Breast epithelium (tissue), 4 donors: Measurements from ENCODE around the gene HSPBP1. TPM values are rescaled to one million over a fixed set of nuclear protein-coding genes. Genes with fewer than 3 reads are reported as not detected.

Experiments
- DNase-seq, 2 donors: peaks; one replicate each; pipeline ENCODE4 v3.0.0-alpha.2; 2019; ENCODE audit warnings: low spot score in 2 of 2
- H3K27ac ChIP-seq, 2 donors: fragments of 200-600 bp; sonication (generic) in 1 of 2; one replicate each; pipeline ENCODE4 v1.5.1; 2016 to 2019; ENCODE audit warnings: mild to moderate bottlenecking in 1 of 2
- H3K27me3 ChIP-seq, 2 donors: fragments of 200-600 bp; sonication (generic) in 1 of 2; one replicate each; pipeline versions ENCODE4 v1.5.1 to v1.6.0; 2017 to 2019; ENCODE audit warnings: control low read depth in 1 of 2, mild to moderate bottlenecking in 1 of 2
- H3K36me3 ChIP-seq: fragments of 200-600 bp; one replicate; pipeline ENCODE4 v1.5.1; 2019
- H3K4me1 ChIP-seq, 2 donors: fragments of 200-600 bp; sonication (generic); one replicate each; pipeline ENCODE4 v1.5.1; 2016 to 2019; ENCODE audit warnings: control low read depth in 1 of 2
- H3K4me3 ChIP-seq, 3 donors: fragments of 200-600 bp; sonication (generic); 1 replicate in 2 of 3; 2 replicates in 1 of 3; pipeline ENCODE4 v1.5.1; 2016 to 2019; ENCODE audit warnings: mild to moderate bottlenecking in 3 of 3, moderate library complexity in 2 of 3
- H3K9me3 ChIP-seq, 2 donors: fragments of 200-600 bp; sonication (generic) in 1 of 2; one replicate each; pipeline ENCODE4 v1.5.1; 2016 to 2019; ENCODE audit warnings: control low read depth in 1 of 2
- POLR2A ChIP-seq: fragments of 450-650 bp; IDR thresholded peaks from one replicate; pipeline ENCODE4 v1.6.1; 2016; ENCODE audit warnings: antibody characterized with exemption, mild to moderate bottlenecking, moderate library complexity
- POLR2AphosphoS5 ChIP-seq, 3 donors: sonication (generic); formaldehyde crosslinking; IDR thresholded peaks; one replicate each; pipeline ENCODE4 v1.6.1; 2017; ENCODE audit warnings: antibody characterized with exemption in 3 of 3
- intact Hi-C: fragments of 100-400 bp; cut with DNase I; formaldehyde crosslinking; loops from one replicate; pipeline ENCODE4 v1.15.1; 2023; ENCODE audit warnings: low total_unique reads
- total RNA-seq, 3 donors: library from RNA; depleted of rRNA; stranded (reverse); fragments of >200 nt; gene quantifications; one replicate each; pipeline ENCODE4 v1.1.0, GENCODE V29; 2016
- TF ChIP-seq, protein P1 (sequence below), 3 donors: fragments of 450-650 bp; IDR thresholded peaks; one replicate each; pipeline ENCODE4 v1.5.1; 2016 to 2017; ENCODE audit warnings: antibody characterized with exemption in 3 of 3, mild to moderate bottlenecking in 3 of 3, moderate library complexity in 3 of 3

HSPBP1 gene
- total RNA-seq, 3 donors from 2014 or later = 13.3 to 36.1 (median 32.6) TPM

DNA sequence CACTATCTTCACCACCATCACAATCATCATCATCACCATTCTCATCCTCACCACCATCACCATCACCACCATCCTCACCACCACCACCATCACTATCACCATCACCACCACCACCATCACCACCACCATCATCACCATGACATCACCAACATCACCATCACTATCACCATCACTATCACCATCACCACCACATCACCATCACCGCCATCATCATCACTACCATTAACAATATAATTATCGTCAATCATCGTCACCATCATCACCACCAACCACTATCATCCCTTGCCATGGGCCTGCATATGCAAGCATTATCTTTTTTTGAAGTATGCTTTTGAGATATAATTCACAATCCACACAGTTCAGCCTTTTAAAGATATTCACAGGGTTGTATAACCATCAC is 13.5 kb downstream of the HSPBP1 start:
- Histone ChIP-seq H3K4me1 (no peaks in the 10 kb centered on the region), H3K27ac (no peak overlapping the region), H3K9me3 (no peaks in the 10 kb centered on the region), H3K4me3 (no peak overlapping the region), H3K27me3 (no peaks in the 10 kb centered on the region), H3K36me3 (no peaks in the 10 kb centered on the region)
- intact Hi-C loops = no loop called here
- no peak for DNase-seq
- TF ChIP-seq POLR2A (no peak), POLR2AphosphoS5 (IDR thresholded peaks at IDR 0.05) (no peak)
- TF ChIP-seq, protein P1, sequence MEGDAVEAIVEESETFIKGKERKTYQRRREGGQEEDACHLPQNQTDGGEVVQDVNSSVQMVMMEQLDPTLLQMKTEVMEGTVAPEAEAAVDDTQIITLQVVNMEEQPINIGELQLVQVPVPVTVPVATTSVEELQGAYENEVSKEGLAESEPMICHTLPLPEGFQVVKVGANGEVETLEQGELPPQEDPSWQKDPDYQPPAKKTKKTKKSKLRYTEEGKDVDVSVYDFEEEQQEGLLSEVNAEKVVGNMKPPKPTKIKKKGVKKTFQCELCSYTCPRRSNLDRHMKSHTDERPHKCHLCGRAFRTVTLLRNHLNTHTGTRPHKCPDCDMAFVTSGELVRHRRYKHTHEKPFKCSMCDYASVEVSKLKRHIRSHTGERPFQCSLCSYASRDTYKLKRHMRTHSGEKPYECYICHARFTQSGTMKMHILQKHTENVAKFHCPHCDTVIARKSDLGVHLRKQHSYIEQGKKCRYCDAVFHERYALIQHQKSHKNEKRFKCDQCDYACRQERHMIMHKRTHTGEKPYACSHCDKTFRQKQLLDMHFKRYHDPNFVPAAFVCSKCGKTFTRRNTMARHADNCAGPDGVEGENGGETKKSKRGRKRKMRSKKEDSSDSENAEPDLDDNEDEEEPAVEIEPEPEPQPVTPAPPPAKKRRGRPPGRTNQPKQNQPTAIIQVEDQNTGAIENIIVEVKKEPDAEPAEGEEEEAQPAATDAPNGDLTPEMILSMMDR (IDR thresholded peaks at IDR 0.05) = no peak

DNA sequence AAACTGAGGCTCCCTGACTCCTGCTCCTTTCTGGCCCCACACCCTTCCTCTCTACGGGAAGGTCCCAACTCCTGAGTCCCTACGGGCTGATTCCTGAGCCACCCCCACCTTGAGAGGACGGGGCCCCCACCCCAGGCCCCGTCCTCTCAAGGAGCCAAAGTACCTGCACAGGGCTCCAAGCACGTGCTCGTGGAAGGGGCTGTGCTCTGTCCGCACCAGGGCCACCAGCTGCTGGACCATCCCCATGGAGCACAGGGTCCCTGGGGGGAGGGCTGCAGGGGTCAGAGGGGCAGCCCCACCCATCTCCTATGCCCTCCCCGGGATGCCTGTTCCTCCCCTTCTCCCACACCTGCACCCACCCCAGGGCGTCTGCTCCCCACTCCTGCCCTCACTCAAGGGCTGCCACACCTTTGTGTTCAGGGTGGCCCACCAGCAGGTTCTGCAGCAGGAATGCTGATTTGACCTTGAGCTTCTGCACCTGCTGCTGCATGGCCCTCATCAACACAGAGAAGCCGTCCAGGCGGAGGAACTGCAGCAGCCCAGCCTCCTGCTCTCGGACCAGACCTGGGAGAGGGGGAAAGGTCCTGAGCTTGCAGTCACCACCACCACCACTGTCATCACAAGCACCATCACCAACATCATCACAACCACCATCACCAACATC is 14.1 kb downstream of the HSPBP1 start:
- H3K36me3 ChIP-seq = no peaks in the 10 kb centered on the region
- intact Hi-C loops = no loop called here

DNA sequence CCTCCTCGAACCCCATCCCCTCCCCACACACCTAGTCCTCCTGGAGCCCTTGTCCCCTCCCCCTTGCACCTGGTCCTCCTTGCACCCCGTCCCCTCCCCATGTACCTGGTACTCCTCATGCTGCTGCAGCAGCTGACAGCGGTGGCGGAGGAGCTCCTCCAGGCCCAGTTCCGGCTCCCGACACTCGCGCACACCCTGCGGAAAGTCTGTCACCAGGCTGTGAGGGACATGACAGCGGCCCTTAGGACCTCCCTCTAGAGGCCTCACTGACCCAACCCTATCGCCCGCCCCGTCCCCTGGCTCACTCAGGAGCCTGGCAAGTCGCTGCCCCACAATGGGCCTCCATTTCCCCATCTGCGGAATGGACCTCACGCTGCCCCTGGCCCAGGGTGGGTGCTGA is 14.7 kb downstream of the HSPBP1 start:
- H3K4me1 ChIP-seq = peaks cover 0 to under 1% of the 10 kb centered on the region in 2 donors
- intact Hi-C loops = no loop called here

More for the DNA sequence above, 14.1 kb downstream of the HSPBP1 start:
- H3K27ac ChIP-seq = no peak overlapping the region
- no peaks in the 10 kb centered on the region for H3K4me1 ChIP-seq
- H3K4me3 ChIP-seq = no peak overlapping the region
- no peak for DNase-seq
- TF ChIP-seq POLR2A = no peak
- TF ChIP-seq POLR2AphosphoS5 (IDR thresholded peaks at IDR 0.05) = no peak
- TF ChIP-seq, protein P1 (IDR thresholded peaks at IDR 0.05) = no peak
- H3K9me3 ChIP-seq = no peaks in the 10 kb centered on the region
- H3K27me3 ChIP-seq = no peaks in the 10 kb centered on the region

DNA sequence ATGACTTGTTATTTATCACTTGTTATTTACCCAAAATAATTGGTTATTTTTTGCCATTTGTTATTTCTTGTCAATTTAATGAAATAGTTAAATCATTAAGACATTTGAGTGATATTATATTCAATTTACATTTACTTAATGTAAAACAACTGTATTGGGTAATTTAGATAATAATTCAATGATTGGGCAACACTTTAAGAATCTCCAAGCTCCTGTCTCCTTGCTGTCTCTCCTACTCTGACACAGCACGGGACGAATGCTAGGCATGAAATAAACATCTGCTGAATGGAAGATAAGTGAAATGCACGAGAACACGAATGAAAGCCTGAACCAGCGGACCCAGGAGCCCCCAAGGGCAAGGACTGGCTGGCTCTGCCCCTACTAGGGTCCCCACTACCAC is 15.4 kb downstream of the HSPBP1 start:
- DNase-seq = no peak
- Histone ChIP-seq H3K36me3 (no peaks in the 10 kb centered on the region), H3K4me3 (no peak overlapping the region), H3K4me1 (peaks cover 0 to 6% of the 10 kb centered on the region in 2 donors), H3K27me3 (no peaks in the 10 kb centered on the region), H3K27ac (no peak overlapping the region), H3K9me3 (no peaks in the 10 kb centered on the region)
- intact Hi-C loops = no loop called here
- TF ChIP-seq, protein P1 (IDR thresholded peaks at IDR 0.05) = no peak
- no peak for TF ChIP-seq POLR2AphosphoS5 (IDR thresholded peaks at IDR 0.05)
- TF ChIP-seq POLR2A = no peak

More for the DNA sequence above, 14.7 kb downstream of the HSPBP1 start:
- TF ChIP-seq POLR2AphosphoS5 (IDR thresholded peaks at IDR 0.05) = no peak
- no peak for DNase-seq
- no peaks in the 10 kb centered on the region for H3K9me3 ChIP-seq
- H3K36me3 ChIP-seq = no peaks in the 10 kb centered on the region
- H3K27ac ChIP-seq = no peak overlapping the region
- H3K4me3 ChIP-seq = no peak overlapping the region
- H3K27me3 ChIP-seq = no peaks in the 10 kb centered on the region

DNA sequence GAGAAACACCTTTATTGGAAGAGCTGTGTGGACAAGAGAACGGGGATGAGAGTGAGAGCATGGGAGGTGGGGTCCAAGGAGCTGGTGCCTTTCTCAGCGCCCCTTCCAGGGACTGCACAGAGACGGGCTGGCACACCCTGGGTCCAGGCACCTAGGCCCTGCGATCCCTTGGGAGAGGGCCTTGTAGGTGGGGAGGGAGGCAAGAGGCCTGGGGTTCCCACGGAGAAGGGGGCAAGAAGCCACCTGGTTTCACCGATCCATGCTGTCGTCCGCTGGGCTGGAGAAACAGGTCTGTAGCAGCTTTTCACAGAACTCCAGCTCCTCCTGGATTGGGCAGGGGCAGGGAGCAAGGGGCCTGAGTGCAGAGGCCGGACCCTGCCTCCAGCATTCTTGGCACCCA is 17.6 kb downstream of the HSPBP1 start:
- no peak overlapping the region for H3K4me3 ChIP-seq
- peaks cover 0 to 6% of the 10 kb centered on the region in 2 donors for H3K4me1 ChIP-seq
- H3K27me3 ChIP-seq = no peaks in the 10 kb centered on the region
- no peaks in the 10 kb centered on the region for H3K9me3 ChIP-seq
- intact Hi-C loops = no loop called here
- TF ChIP-seq POLR2AphosphoS5 (IDR thresholded peaks at IDR 0.05) (no peak), POLR2A (no peak)
- TF ChIP-seq, protein P1 (IDR thresholded peaks at IDR 0.05) = no peak
- H3K27ac ChIP-seq = no peak overlapping the region
- H3K36me3 ChIP-seq = no peaks in the 10 kb centered on the region
- no peak for DNase-seq
